ENCODE measurements around the gene PRKCZ.

The PRKCZ gene

DNA sequence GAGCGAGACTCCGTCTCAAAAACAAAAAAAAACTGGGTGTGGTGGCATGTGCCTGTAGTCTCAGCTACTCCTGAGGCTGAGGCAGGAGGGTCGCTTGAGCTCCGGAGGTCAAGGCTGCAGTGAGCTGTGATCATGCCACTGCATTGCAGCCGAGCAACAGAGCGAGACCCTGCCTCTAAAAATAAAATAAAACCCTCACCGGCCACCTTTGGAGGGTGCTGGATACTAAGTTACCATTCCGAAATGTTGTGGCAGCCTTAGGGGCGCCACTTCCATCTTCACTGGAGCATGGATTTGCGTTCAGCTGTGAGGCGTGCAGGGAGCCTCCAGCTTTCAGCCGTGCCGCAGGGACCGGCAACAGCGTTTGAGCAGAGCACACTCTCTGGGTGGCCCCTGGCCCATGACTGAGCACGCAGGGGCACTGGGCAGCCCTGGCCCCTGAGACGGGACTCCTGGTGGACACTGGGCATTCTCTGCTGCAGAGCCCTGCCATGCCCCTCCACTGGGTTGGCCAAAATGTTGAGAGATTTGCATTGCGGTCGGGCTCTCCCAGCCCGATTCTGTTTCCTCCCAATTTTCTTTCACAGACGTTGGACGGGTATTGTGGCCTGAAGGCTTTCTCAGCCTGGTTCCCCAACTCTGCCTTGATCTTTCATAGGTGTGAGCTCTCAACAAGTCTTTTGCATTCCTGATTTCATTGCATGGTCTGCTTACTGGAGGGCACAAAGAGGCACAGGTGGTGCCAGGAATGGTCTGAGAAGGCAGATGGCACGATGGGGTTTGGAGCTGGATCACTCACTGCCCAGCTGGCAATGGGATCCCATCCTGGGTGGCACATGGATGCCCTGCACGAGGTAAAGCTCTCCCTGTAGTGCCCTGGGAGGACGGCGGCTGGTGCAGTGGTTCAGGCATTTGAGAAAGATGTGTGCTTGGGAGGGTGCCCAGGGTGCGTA lies 40.8 kb upstream of the PRKCZ start:
- no peak for DNase-seq (ENCODE audit: low read depth)

DNA sequence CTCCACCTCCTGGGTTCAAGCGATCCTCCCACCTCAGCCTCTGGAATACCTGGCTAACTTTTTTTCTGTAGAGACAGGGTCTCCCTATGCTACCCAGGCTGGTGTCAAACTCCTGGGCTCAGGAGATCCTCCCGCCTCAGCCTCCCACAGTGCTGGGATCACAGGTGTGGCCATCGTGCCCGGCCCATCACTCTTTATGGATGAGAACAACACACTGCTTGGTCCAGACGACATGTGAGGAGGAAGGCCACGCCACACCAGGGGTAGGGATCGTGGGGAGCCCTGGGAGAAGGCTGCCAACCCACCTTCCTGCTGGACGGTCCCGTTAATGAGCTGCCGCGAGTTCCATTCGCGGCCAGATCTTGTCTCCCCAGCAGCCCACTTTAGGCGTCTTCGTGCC lies 36.0 kb upstream of the PRKCZ start:
- TF ChIP-seq, protein P1, sequence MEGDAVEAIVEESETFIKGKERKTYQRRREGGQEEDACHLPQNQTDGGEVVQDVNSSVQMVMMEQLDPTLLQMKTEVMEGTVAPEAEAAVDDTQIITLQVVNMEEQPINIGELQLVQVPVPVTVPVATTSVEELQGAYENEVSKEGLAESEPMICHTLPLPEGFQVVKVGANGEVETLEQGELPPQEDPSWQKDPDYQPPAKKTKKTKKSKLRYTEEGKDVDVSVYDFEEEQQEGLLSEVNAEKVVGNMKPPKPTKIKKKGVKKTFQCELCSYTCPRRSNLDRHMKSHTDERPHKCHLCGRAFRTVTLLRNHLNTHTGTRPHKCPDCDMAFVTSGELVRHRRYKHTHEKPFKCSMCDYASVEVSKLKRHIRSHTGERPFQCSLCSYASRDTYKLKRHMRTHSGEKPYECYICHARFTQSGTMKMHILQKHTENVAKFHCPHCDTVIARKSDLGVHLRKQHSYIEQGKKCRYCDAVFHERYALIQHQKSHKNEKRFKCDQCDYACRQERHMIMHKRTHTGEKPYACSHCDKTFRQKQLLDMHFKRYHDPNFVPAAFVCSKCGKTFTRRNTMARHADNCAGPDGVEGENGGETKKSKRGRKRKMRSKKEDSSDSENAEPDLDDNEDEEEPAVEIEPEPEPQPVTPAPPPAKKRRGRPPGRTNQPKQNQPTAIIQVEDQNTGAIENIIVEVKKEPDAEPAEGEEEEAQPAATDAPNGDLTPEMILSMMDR (IDR thresholded peaks at IDR 0.05; ENCODE audit: control insufficient read depth, extremely low read depth, insufficient read depth), result no peak
- no peak overlapping the region for H3K4me3 ChIP-seq (ENCODE audit: low read depth, low read length)
- no peak for DNase-seq (ENCODE audit: low read depth)

More for the DNA sequence above, 40.8 kb upstream of the PRKCZ start:
- TF ChIP-seq, protein P1 (IDR thresholded peaks at IDR 0.05; ENCODE audit: control insufficient read depth, extremely low read depth, insufficient read depth), result no peak
- no peak overlapping the region for H3K4me3 ChIP-seq (ENCODE audit: low read depth, low read length)

DNA sequence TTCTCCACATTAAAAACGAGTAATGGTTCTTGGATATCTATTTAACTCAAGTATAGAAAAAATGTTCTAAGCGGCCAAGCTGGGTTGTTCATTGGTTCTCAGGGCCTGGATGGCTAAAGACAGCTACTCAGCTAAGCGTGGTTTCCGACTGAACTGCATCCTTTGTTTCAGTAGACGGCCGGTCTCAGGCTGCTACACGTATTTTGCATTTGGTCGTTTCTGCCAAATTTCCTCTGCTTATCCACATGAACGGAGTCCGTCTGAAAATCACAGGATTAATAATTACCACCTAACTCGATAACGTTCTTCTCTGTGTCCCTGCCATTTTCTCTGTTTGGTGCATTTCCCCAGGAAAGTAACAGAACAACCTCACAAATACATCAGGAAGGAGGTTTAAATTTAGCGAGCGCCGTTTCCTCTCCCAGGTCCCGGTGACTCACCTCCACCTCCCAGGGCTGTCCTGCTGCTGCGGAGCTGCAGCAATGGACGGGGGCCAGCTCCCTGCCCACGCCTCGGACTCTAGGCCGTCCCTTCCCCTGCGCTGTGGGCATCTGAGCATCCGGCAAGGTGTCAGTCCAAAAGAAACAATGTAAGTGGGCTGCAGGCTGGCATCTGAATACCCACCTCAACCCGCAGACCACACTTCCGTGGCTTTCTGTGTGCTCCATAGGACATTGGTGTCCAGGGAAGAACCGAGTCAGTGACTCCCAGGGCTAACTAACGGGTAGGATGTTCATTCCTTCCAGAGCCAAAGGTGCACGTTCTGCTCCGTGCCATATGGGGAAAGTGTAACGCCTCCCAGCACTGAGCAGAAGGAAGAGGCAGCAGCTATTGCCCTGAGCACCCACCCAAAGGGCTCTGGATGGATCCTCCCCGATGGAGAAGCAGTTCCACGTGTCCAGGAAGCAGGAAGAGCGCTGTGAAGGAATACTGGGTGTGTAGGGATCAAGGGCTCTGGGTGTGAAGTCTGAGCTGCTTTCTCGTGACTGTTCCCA lies 35.2 kb upstream of the PRKCZ start:
- DNase-seq (ENCODE audit: low read depth), result no peak
- no peak overlapping the region for H3K4me3 ChIP-seq (ENCODE audit: low read depth, low read length)

DNA sequence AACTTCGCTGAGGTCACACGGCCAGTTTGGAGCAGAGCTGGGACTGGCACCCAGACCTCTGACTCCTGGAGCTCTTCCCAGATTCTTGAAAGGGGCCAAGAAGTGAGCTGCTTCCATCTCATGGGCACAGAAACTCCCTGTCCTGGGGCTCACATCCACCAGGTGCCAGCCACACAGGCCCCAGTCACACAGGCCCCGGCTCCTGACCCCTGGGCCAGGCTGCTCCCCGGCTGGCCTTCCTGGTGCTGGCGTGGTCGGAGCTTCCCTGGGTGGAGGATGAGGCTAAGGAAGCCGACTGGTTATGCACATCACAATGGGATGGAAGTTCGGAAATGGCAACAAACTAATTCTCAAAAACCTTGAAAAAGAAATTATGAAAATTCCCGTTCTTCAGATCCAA lies 34.1 kb upstream of the PRKCZ start:
- TF ChIP-seq, protein P1 (IDR thresholded peaks at IDR 0.05; ENCODE audit: control insufficient read depth, extremely low read depth, insufficient read depth), result no peak
- no peak overlapping the region for H3K4me3 ChIP-seq (ENCODE audit: low read depth, low read length)
- no peak for DNase-seq (ENCODE audit: low read depth)

More for the DNA sequence above, 35.2 kb upstream of the PRKCZ start:
- TF ChIP-seq, protein P1 (IDR thresholded peaks at IDR 0.05; ENCODE audit: control insufficient read depth, extremely low read depth, insufficient read depth), result no peak

DNA sequence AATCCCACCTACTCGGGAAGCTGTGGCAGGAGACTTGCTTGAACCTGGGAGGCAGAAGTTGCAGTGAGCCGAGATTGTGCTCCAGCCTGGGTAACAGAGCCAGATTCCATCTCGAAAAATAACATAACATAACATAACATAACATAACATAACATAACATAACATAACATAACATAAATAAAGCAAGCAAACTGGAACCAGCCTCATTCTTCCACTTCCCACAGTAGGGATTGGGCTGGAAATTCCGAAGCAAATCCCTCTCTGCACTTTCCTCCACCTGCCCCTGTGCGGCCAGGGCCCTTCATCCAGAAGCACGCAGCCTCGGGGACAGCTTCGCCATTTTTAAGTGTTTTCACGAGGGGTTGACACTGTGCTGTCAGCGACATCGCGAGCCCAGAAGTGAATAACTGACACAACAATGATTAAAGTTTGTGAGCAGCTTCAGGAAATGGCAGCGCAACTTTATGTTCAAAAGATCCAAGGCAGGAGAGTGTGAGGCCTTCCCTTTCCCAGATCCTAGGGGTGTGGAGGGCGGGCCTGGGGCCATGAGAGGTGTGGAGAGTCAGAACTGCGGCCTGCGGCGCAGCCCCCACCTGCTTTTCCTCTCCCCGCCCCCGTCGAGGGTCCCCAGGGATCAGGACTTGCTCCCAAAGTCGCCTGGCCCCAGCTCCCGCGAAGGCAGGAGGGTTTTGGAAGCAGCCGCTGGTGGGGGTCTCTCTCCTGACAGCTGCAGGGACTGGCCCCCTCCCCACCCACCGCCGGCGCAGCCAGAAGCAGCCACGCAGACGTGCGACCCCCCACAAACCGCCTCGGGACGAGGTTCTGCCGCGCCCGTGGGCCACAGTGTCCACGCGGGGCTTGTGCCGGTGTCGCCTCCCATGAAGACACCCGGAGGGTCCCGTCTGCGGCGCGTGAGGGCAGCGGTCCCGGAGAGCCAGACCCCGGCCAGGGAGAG lies 31.7 kb upstream of the PRKCZ start:
- DNase-seq (ENCODE audit: low read depth), result no peak
- H3K4me3 ChIP-seq (ENCODE audit: low read depth, low read length), result no peak overlapping the region
- TF ChIP-seq, protein P1 (IDR thresholded peaks at IDR 0.05; ENCODE audit: control insufficient read depth, extremely low read depth, insufficient read depth), result no peak

DNA sequence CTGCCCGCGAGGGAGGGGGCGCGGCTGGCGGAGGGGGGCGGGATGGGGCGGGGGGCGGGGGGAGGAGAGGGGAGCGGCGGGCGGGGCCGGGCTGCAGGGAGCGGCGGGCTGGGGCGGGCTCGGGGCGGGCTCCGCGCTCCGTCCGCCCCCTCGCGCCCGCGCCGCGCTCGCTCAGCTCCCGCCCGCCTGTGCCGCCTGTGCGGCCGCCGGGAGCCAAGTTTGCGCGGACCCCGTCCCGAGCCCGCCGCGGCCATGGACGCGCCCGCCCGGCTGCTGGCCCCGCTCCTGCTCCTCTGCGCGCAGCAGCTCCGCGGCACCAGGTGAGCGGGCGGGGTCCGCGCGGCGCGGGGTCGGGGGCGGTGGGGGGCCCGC lies 31.1 kb upstream of the PRKCZ start, which contains the start of gene GABRD:
GABRD (plus strand) TSS at position 174 of the 372 bp plus-strand sequence; CDS start at position 253, 79 bp downstream.
- DNase-seq (ENCODE audit: low read depth), result no peak
- H3K4me3 ChIP-seq (ENCODE audit: low read depth, low read length), result no peak within 1 kb of the TSS
- TF ChIP-seq, protein P1 (IDR thresholded peaks at IDR 0.05; ENCODE audit: control insufficient read depth, extremely low read depth, insufficient read depth), result no peak

Data from LNCaP clone FGC (cell line).